Thyroid gland (tissue), 4 donors: Measurements from ENCODE around the gene SULT1C3. TPM values are rescaled to one million over a fixed set of nuclear protein-coding genes. Genes with fewer than 3 reads are reported as not detected.

ENCODE experiments used
- DNase-seq, 2 donors: peaks; one replicate each; pipeline ENCODE4 v3.0.0-alpha.2; 2019
- H3K27ac ChIP-seq, 3 donors: fragments of 200-600 bp; sonication (generic); 1 replicate in 2 of 3; 2 replicates in 1 of 3; pipeline ENCODE4 v1.5.1; 2016 to 2019; ENCODE audit warnings: mild to moderate bottlenecking in 1 of 3, moderate library complexity in 1 of 3
- H3K27me3 ChIP-seq: fragments of 200-600 bp; sonication (generic); one replicate; pipeline ENCODE4 v1.5.1; 2019
- H3K36me3 ChIP-seq, 2 donors: fragments of 200-600 bp; sonication (generic); one replicate each; pipeline ENCODE4 v1.5.1; 2016 to 2019
- H3K4me1 ChIP-seq, 2 donors: fragments of 200-600 bp; sonication (generic); one replicate each; pipeline ENCODE4 v1.5.1; 2017 to 2019
- H3K4me3 ChIP-seq, 3 donors: fragments of 200-600 bp; sonication (generic); replicated peaks in 1 of 3; 1 replicate in 2 of 3; 2 replicates in 1 of 3; pipeline ENCODE4 v1.5.1; 2016; ENCODE audit warnings: mild to moderate bottlenecking in 1 of 3
- H3K9me3 ChIP-seq: fragments of 200-600 bp; sonication (generic); one replicate; pipeline ENCODE4 v1.5.1; 2017
- POLR2A ChIP-seq, 2 donors: fragments of 450-650 bp; IDR thresholded peaks; one replicate each; pipeline ENCODE4 v1.6.1; 2017; ENCODE audit warnings: antibody characterized with exemption in 2 of 2, mild to moderate bottlenecking in 2 of 2, moderate library complexity in 1 of 2
- WGBS, 2 donors: methylation state at CpG; one replicate each; pipeline ENCODE4 v1.1.5; 2017; 5-methylcytosine and 5-hydroxymethylcytosine counted together
- intact Hi-C: fragments of 100-400 bp; cut with DNase I; formaldehyde crosslinking; loops from one replicate; pipeline ENCODE4 v1.15.1; 2023
- total RNA-seq, 4 donors: library from RNA; depleted of rRNA; stranded (reverse); fragments of >200 nt; gene quantifications; one replicate each; pipeline ENCODE4 v1.2.3, GENCODE V29; 2016
- TF ChIP-seq, protein P1 (sequence below), 6 experiments: fragments of 200-600 bp in 3 of 6; fragments of 450-650 bp in 3 of 6; sonication (generic) in 3 of 6; IDR thresholded peaks; one replicate each; pipeline ENCODE4 v1.5.1; 2016 to 2019; ENCODE audit warnings: antibody characterized with exemption in 6 of 6, mild to moderate bottlenecking in 2 of 6, inconsistent platforms in 1 of 6, moderate library complexity in 1 of 6

Gene SULT1C3
- total RNA-seq, 4 donors from 2014 or later: not detected

DNA sequence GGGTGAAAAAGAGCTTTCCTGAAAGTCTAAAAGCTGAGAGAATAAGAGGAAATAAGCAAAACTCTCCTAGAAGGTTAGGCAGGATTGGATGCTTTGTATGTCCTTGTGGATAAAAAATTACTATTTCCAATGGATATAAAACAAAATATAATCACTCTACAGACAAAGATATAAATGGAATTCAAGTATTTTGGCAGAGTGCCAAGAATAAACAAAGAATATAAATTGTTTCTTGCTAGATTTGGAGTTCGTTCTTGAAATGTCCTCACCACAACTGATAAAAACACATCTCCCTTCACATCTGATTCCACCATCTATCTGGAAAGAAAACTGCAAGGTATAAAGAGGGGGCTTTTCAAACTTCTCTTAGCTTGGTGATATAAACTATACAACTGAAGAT is 13.3 kb downstream of the SULT1C3 start:
- no peaks in the 10 kb centered on the region for H3K4me1 ChIP-seq
- H3K27ac ChIP-seq: no peak overlapping the region
- no peak overlapping the region for H3K4me3 ChIP-seq
- intact Hi-C loops: no loop called here
- no peaks in the 10 kb centered on the region for H3K36me3 ChIP-seq
- DNase-seq: no peak
- no peaks in the 10 kb centered on the region for H3K27me3 ChIP-seq
- no peak for TF ChIP-seq POLR2A (IDR thresholded peaks at IDR 0.05)
- TF ChIP-seq, protein P1, sequence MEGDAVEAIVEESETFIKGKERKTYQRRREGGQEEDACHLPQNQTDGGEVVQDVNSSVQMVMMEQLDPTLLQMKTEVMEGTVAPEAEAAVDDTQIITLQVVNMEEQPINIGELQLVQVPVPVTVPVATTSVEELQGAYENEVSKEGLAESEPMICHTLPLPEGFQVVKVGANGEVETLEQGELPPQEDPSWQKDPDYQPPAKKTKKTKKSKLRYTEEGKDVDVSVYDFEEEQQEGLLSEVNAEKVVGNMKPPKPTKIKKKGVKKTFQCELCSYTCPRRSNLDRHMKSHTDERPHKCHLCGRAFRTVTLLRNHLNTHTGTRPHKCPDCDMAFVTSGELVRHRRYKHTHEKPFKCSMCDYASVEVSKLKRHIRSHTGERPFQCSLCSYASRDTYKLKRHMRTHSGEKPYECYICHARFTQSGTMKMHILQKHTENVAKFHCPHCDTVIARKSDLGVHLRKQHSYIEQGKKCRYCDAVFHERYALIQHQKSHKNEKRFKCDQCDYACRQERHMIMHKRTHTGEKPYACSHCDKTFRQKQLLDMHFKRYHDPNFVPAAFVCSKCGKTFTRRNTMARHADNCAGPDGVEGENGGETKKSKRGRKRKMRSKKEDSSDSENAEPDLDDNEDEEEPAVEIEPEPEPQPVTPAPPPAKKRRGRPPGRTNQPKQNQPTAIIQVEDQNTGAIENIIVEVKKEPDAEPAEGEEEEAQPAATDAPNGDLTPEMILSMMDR (IDR thresholded peaks at IDR 0.05): no peak
- H3K9me3 ChIP-seq: no peaks in the 10 kb centered on the region
- WGBS, 2 donors: 54 to 61% methylated on average over 1 of the region's 1 CpG

DNA sequence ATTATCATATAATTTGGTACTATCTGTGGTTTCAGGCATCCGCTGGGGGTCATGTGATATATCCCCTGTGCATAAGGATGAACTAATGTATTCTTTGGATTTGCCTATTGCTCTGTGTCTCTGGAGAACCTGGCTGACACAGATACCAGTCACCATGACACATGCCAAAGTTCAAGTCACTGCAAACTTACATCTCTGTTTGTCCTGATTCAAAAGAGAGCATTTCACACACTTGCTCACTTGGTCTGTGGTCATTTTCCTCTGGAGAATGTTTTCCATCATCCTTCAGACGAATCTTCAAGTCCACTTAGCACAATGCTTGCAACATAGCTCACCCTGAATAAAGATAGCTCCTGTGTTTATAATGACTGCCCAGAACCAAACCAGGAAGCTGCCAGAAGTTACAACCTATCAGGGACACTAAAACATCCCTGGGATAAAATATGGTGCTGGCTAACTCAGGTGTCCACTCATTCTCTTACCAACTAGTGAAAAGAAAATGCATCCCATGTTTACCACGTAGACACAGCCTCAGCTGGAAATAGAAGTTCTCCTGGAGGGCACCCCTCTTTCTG is 18.1 kb downstream of the SULT1C3 start:
- DNase-seq: no peak
- intact Hi-C loops: no loop called here
- no peaks in the 10 kb centered on the region for H3K9me3 ChIP-seq
- 67% methylated on average over 3 of the region's 3 CpGs for WGBS, 2 donors
- no peak overlapping the region for H3K4me3 ChIP-seq
- H3K27me3 ChIP-seq: no peaks in the 10 kb centered on the region
- H3K27ac ChIP-seq: no peak overlapping the region
- no peaks in the 10 kb centered on the region for H3K4me1 ChIP-seq
- H3K36me3 ChIP-seq: no peaks in the 10 kb centered on the region
- no peak for TF ChIP-seq POLR2A (IDR thresholded peaks at IDR 0.05)
- TF ChIP-seq, protein P1 (IDR thresholded peaks at IDR 0.05): no peak

DNA sequence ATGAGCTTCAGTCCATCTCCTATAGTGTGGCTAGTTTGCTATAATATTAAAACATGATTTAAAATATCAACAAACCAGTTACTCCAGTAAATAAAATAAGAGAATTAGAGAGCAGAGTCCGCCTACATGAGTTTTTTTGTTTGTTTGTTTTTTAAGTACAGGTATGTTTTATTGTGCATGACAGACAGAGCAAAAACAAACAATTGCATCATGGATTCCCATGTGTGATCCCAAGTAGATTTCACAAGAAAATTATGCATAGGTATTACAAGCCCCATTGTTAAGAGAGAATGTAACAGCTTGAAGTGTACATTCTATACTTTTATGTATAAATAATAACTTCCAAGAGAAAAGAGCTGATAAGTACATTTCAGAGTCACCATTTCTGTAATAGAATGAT is 21.0 kb downstream of the SULT1C3 start:
- H3K9me3 ChIP-seq: no peaks in the 10 kb centered on the region
- intact Hi-C loops: no loop called here
- no peaks in the 10 kb centered on the region for H3K27me3 ChIP-seq
- no peaks in the 10 kb centered on the region for H3K4me1 ChIP-seq
- TF ChIP-seq, protein P1 (IDR thresholded peaks at IDR 0.05): no peak
- no peak for TF ChIP-seq POLR2A (IDR thresholded peaks at IDR 0.05)
- no peak overlapping the region for H3K27ac ChIP-seq
- H3K4me3 ChIP-seq: no peak overlapping the region
- DNase-seq: no peak
- 86 to 90% methylated on average over 1 of the region's 1 CpG for WGBS, 2 donors
- no peaks in the 10 kb centered on the region for H3K36me3 ChIP-seq

DNA sequence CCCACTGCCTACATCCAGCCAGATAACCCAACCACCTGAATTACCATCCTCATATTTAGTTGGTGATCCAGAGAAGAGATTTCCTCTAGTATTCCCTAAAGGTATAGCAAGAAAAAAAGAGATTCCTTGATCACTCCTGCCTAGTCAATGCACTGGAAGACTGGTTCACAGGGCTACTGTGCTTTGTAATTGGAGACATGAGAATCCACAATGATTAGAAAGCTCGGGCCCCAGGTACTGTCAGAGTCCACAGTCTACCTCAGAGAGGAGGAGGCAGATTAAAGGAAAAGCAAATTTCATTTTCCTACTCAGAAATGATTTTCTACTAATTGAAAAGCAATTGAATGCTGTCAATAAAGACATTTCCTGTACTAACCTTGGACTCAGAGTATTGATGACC is 22.3 kb downstream of the SULT1C3 start:
- no peaks in the 10 kb centered on the region for H3K9me3 ChIP-seq
- H3K4me3 ChIP-seq: no peak overlapping the region
- no peak overlapping the region for H3K27ac ChIP-seq
- H3K4me1 ChIP-seq: no peaks in the 10 kb centered on the region
- no peak for DNase-seq
- TF ChIP-seq, protein P1 (IDR thresholded peaks at IDR 0.05): no peak
- no peak for TF ChIP-seq POLR2A (IDR thresholded peaks at IDR 0.05)
- intact Hi-C loops: no loop called here
- WGBS, 2 donors: 83 to 88% methylated on average over 1 of the region's 1 CpG
- no peaks in the 10 kb centered on the region for H3K27me3 ChIP-seq
- H3K36me3 ChIP-seq: no peaks in the 10 kb centered on the region

DNA sequence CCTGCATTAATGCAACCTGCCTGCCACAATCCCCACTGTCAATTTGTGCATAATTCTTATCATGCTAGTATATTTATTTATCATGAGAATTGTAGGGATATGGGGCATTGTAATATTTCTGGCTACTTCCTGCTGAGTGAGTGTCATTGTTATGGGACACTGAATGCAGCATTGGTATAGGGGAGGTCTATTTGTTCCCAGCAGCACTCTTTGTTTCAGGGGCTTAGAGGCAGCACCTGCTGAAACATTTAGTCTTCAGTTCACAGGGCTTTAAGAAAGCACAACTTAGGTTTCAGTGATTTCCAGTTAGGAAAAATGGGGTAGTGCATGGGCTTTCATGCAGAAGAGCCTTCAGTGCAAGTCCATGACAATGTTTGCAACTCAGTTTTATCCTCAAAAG is 23.6 kb downstream of the SULT1C3 start:
- intact Hi-C loops: no loop called here

More for the DNA sequence above, 23.6 kb downstream of the SULT1C3 start:
- Histone ChIP-seq H3K27ac (no peak overlapping the region), H3K9me3 (no peaks in the 10 kb centered on the region), H3K27me3 (no peaks in the 10 kb centered on the region), H3K4me1 (no peaks in the 10 kb centered on the region), H3K4me3 (no peak overlapping the region), H3K36me3 (no peaks in the 10 kb centered on the region)
- TF ChIP-seq POLR2A (IDR thresholded peaks at IDR 0.05): no peak
- TF ChIP-seq, protein P1 (IDR thresholded peaks at IDR 0.05): no peak
- DNase-seq: no peak
